ENCODE measurements around the gene ZNF714.

- TF ChIP-seq SIN3A (conservative IDR thresholded peaks at IDR 0.05 in 1 of 2, IDR thresholded peaks at IDR 0.05 in 1 of 2; ENCODE audit: low read depth in 1 of 2, low read length in 2 of 2) (no peak), POLR2A (IDR thresholded peaks at IDR 0.05; ENCODE audit: control extremely low read depth in 1 of 2, low read depth in 2 of 2, low read length in 2 of 2) (no peak), CHD2 (IDR thresholded peaks at IDR 0.05; ENCODE audit: low read length) (no peak), JUN (IDR thresholded peaks at IDR 0.05; ENCODE audit: low read depth, low read length) (no peak), MAX (IDR thresholded peaks at IDR 0.05) (no peak), GABPA (IDR thresholded peaks at IDR 0.05; ENCODE audit: borderline replicate concordance, insufficient read depth, low read length) (no peak), RFX5 (IDR thresholded peaks at IDR 0.05; ENCODE audit: borderline replicate concordance, low read depth, low read length) (no peak), EGR1 (IDR thresholded peaks at IDR 0.05; ENCODE audit: borderline replicate concordance, low read depth, low read length) (no peak), SUZ12 (IDR thresholded peaks at IDR 0.05; ENCODE audit: low read length) (no peak), NANOG (IDR thresholded peaks at IDR 0.05; ENCODE audit: insufficient read depth, low read depth, low read length, poor library complexity, severe bottlenecking) (no peak)
Observed at GRCh38 chr19:21126078-21126477, 44.1 kb downstream of the ZNF714 start.
